GM23338 (cell line): ENCODE data around the gene LOXHD1. TPM values are rescaled to one million over a fixed set of nuclear protein-coding genes. Genes with fewer than 3 reads are reported as not detected.

Source experiments
- ATAC-seq: fragments of 200-7000 bp; cut with Tn5 transposase; 3 replicates; pipeline ENCODE4 v1.9.1; 2020
- DNase-seq: peaks from one replicate; pipeline ENCODE4 v3.0.0-alpha.2; 2015; ENCODE audit warnings: low spot score
- H2AFZ ChIP-seq: fragments of 200-600 bp; sonication (generic); 2 replicates; pipeline ENCODE4 v1.8.0; 2016; ENCODE audit warnings: antibody characterized with exemption, mild to moderate bottlenecking, moderate library complexity
- H3F3A ChIP-seq: fragments of 200-600 bp; sonication (generic); replicated peaks from 2 replicates; pipeline ENCODE4 v1.8.0; 2017; ENCODE audit warnings: antibody characterized with exemption, mixed run types, low read depth
- H3K27ac ChIP-seq: fragments of 200-600 bp; sonication (generic); 2 replicates; pipeline ENCODE4 v1.6.1; 2016; ENCODE audit warnings: low read depth
- H3K27me3 ChIP-seq: fragments of 200-600 bp; sonication (generic); 2 replicates; pipeline ENCODE4 v1.8.0; 2016; ENCODE audit warnings: mild to moderate bottlenecking, mixed run types, moderate library complexity; ENCODE audit not compliant: insufficient read depth
- H3K36me3 ChIP-seq: fragments of 200-600 bp; sonication (generic); 2 replicates; pipeline ENCODE4 v1.8.0; 2016; ENCODE audit warnings: mild to moderate bottlenecking; ENCODE audit not compliant: insufficient read depth
- H3K4me1 ChIP-seq: fragments of 200-600 bp; sonication (generic); 2 replicates; pipeline ENCODE4 v1.8.0; 2016; ENCODE audit warnings: mild to moderate bottlenecking, moderate library complexity; ENCODE audit not compliant: insufficient read depth
- H3K4me2 ChIP-seq: fragments of 200-600 bp; sonication (generic); 2 replicates; pipeline ENCODE4 v1.7.1; 2017; ENCODE audit warnings: mixed run types
- H3K4me3 ChIP-seq: fragments of 200-600 bp; sonication (generic); 2 replicates; pipeline ENCODE4 v1.6.1; 2016; ENCODE audit warnings: mixed run types
- H3K79me2 ChIP-seq: fragments of 200-600 bp; sonication (generic); replicated peaks from 2 replicates; pipeline ENCODE4 v1.8.0; 2017; ENCODE audit warnings: mild to moderate bottlenecking; ENCODE audit not compliant: insufficient read depth
- H3K9me2 ChIP-seq: fragments of 200-600 bp; sonication (generic); 2 replicates; pipeline ENCODE4 v1.8.0; 2017; ENCODE audit not compliant: insufficient read depth
- H4K20me1 ChIP-seq: fragments of 200-600 bp; sonication (generic); replicated peaks from 2 replicates; pipeline ENCODE4 v1.8.0; 2017; ENCODE audit warnings: mild to moderate bottlenecking; ENCODE audit not compliant: insufficient read depth
- H3K27ac Mint-ChIP-seq: 2 replicates; pipeline ENCODE4 v1.8.0; 2020; ENCODE audit warnings: inconsistent platforms, mild to moderate bottlenecking, moderate library complexity, mixed read lengths
- H3K27me3 Mint-ChIP-seq: 3 replicates; pipeline ENCODE4 v1.8.0; 2022; ENCODE audit warnings: low read depth, mild to moderate bottlenecking, moderate library complexity, mixed read lengths, inconsistent platforms; ENCODE audit not compliant: insufficient read depth, poor library complexity
- H3K36me3 Mint-ChIP-seq: 3 replicates; pipeline ENCODE4 v1.8.0; 2021; ENCODE audit warnings: low read depth, mild to moderate bottlenecking, inconsistent platforms, moderate library complexity, mixed read lengths
- H3K4me1 Mint-ChIP-seq: 3 replicates; pipeline ENCODE4 v1.8.0; 2020; ENCODE audit warnings: mild to moderate bottlenecking, inconsistent platforms, mixed read lengths
- H3K4me3 Mint-ChIP-seq: 3 replicates; pipeline ENCODE4 v1.8.0; 2021; ENCODE audit warnings: moderate library complexity, mild to moderate bottlenecking, inconsistent platforms, mixed read lengths
- H3K9me3 Mint-ChIP-seq: 3 replicates; pipeline ENCODE4 v1.8.0; 2020; ENCODE audit warnings: moderate library complexity, mild to moderate bottlenecking, inconsistent platforms, mixed read lengths
- CREB1 ChIP-seq: fragments of 250-450 bp; sonication (Bioruptor Pico); IDR thresholded peaks from 2 replicates; pipeline ENCODE4 v1.5.0; 2020; ENCODE audit warnings: low read depth, mild to moderate bottlenecking, moderate library complexity
- ETS1 ChIP-seq: IDR thresholded peaks from 2 replicates; pipeline ENCODE4 v1.6.1; 2016; ENCODE audit warnings: antibody characterized with exemption
- EZH2 ChIP-seq: fragments of 200-600 bp; sonication (generic); IDR thresholded peaks from one replicate; pipeline ENCODE4 v1.8.0; 2017; ENCODE audit warnings: antibody characterized with exemption, mild to moderate bottlenecking, low read depth; ENCODE audit not compliant: unreplicated experiment
- EZH2phosphoT487 ChIP-seq: fragments of 200-600 bp; sonication (generic); IDR thresholded peaks from one replicate; pipeline ENCODE4 v1.8.1; 2018; ENCODE audit warnings: antibody characterized with exemption; ENCODE audit not compliant: unreplicated experiment
- JUNB ChIP-seq: IDR thresholded peaks from one replicate; pipeline ENCODE4 v1.6.1; 2016; ENCODE audit warnings: antibody characterized with exemption; ENCODE audit not compliant: unreplicated experiment
- NANOG ChIP-seq: IDR thresholded peaks from 2 replicates; pipeline ENCODE4 v1.6.1; 2016; ENCODE audit warnings: antibody characterized with exemption, borderline replicate concordance
- POLR2AphosphoS5 ChIP-seq: IDR thresholded peaks from 2 replicates; pipeline ENCODE4 v1.6.1; 2016; ENCODE audit warnings: antibody characterized with exemption, low read depth
- REST ChIP-seq: IDR thresholded peaks from one replicate; pipeline ENCODE4 v1.6.1; 2018; ENCODE audit warnings: antibody characterized with exemption; ENCODE audit not compliant: unreplicated experiment
- STAT1 ChIP-seq: IDR thresholded peaks from one replicate; pipeline ENCODE4 v1.6.1; 2016; ENCODE audit warnings: antibody characterized with exemption; ENCODE audit not compliant: unreplicated experiment
- ZNF114 ChIP-seq: fragments of 250-450 bp; sonication (Bioruptor Pico); IDR thresholded peaks from 2 replicates; pipeline ENCODE4 v1.5.0; 2020; ENCODE audit warnings: mild to moderate bottlenecking, moderate library complexity
- ZNF331 ChIP-seq: fragments of 250-450 bp; sonication (Bioruptor Pico); IDR thresholded peaks from 2 replicates; pipeline ENCODE4 v1.5.0; 2020; ENCODE audit warnings: low read depth, mild to moderate bottlenecking, moderate library complexity
- polyA plus RNA-seq: library from polyadenylated mRNA; unstranded; fragments of >200 nt; fragmentation: Nextera tagmentation; extraction: Ambion mirVana; gene quantifications from 2 replicates; pipeline ENCODE4 v1.2.1, GENCODE V29; 2016
- total RNA-seq: library from RNA; depleted of rRNA; stranded (reverse); fragments of >200 nt; shearing (Covaris generic); gene quantifications from 2 replicates; pipeline ENCODE4 v1.2.3, GENCODE V29; 2014
- TF ChIP-seq, protein P1 (sequence below): fragments of 250-450 bp; sonication (Bioruptor Pico); IDR thresholded peaks from 2 replicates; pipeline ENCODE4 v1.5.0; 2020; ENCODE audit warnings: mild to moderate bottlenecking, moderate library complexity
- TF ChIP-seq, protein P2 (sequence below), 2 experiments: fragments of 200-600 bp in 1 of 2; sonication (generic) in 1 of 2; conservative IDR thresholded peaks; 2 replicates each; pipeline versions ENCODE4 v1.5.1 to v1.6.1; 2016 to 2017; ENCODE audit warnings: antibody characterized with exemption in 2 of 2, low read depth in 2 of 2, mild to moderate bottlenecking in 2 of 2, moderate library complexity in 1 of 2

LOXHD1 gene
- total and polyA plus RNA-seq, 2 experiments from 2014 or later = 0.17 TPM; not detected in 1

- H3K9me3 Mint-ChIP-seq = no peaks in the 10 kb centered on the region
- DNase-seq (no peak), ATAC-seq (no peak)
- H3K27ac Mint-ChIP-seq = no peak overlapping the region
- Histone ChIP-seq H3K27ac (no peak overlapping the region), H3K79me2 (no peaks in the 10 kb centered on the region), H3K4me2 (no peak overlapping the region), H3F3A (no peaks in the 10 kb centered on the region), H3K9me2 (no peaks in the 10 kb centered on the region; the same call in 1 of the 2 replicates), H3K27me3 (no peaks in the 10 kb centered on the region), H2AFZ (no peak overlapping the region), H3K36me3 (no peaks in the 10 kb centered on the region), H3K4me1 (no peaks in the 10 kb centered on the region), H4K20me1 (no peaks in the 10 kb centered on the region), H3K4me3 (no peak overlapping the region)
- no peak overlapping the region for H3K4me3 Mint-ChIP-seq
- TF ChIP-seq NANOG = no peak
- no peak for TF ChIP-seq STAT1
- TF ChIP-seq JUNB = no peak
- TF ChIP-seq ZNF114 (CRISPR knock-in tag) = no peak
- no peak for TF ChIP-seq POLR2AphosphoS5
- TF ChIP-seq EZH2 = no peak
- TF ChIP-seq, protein P1, sequence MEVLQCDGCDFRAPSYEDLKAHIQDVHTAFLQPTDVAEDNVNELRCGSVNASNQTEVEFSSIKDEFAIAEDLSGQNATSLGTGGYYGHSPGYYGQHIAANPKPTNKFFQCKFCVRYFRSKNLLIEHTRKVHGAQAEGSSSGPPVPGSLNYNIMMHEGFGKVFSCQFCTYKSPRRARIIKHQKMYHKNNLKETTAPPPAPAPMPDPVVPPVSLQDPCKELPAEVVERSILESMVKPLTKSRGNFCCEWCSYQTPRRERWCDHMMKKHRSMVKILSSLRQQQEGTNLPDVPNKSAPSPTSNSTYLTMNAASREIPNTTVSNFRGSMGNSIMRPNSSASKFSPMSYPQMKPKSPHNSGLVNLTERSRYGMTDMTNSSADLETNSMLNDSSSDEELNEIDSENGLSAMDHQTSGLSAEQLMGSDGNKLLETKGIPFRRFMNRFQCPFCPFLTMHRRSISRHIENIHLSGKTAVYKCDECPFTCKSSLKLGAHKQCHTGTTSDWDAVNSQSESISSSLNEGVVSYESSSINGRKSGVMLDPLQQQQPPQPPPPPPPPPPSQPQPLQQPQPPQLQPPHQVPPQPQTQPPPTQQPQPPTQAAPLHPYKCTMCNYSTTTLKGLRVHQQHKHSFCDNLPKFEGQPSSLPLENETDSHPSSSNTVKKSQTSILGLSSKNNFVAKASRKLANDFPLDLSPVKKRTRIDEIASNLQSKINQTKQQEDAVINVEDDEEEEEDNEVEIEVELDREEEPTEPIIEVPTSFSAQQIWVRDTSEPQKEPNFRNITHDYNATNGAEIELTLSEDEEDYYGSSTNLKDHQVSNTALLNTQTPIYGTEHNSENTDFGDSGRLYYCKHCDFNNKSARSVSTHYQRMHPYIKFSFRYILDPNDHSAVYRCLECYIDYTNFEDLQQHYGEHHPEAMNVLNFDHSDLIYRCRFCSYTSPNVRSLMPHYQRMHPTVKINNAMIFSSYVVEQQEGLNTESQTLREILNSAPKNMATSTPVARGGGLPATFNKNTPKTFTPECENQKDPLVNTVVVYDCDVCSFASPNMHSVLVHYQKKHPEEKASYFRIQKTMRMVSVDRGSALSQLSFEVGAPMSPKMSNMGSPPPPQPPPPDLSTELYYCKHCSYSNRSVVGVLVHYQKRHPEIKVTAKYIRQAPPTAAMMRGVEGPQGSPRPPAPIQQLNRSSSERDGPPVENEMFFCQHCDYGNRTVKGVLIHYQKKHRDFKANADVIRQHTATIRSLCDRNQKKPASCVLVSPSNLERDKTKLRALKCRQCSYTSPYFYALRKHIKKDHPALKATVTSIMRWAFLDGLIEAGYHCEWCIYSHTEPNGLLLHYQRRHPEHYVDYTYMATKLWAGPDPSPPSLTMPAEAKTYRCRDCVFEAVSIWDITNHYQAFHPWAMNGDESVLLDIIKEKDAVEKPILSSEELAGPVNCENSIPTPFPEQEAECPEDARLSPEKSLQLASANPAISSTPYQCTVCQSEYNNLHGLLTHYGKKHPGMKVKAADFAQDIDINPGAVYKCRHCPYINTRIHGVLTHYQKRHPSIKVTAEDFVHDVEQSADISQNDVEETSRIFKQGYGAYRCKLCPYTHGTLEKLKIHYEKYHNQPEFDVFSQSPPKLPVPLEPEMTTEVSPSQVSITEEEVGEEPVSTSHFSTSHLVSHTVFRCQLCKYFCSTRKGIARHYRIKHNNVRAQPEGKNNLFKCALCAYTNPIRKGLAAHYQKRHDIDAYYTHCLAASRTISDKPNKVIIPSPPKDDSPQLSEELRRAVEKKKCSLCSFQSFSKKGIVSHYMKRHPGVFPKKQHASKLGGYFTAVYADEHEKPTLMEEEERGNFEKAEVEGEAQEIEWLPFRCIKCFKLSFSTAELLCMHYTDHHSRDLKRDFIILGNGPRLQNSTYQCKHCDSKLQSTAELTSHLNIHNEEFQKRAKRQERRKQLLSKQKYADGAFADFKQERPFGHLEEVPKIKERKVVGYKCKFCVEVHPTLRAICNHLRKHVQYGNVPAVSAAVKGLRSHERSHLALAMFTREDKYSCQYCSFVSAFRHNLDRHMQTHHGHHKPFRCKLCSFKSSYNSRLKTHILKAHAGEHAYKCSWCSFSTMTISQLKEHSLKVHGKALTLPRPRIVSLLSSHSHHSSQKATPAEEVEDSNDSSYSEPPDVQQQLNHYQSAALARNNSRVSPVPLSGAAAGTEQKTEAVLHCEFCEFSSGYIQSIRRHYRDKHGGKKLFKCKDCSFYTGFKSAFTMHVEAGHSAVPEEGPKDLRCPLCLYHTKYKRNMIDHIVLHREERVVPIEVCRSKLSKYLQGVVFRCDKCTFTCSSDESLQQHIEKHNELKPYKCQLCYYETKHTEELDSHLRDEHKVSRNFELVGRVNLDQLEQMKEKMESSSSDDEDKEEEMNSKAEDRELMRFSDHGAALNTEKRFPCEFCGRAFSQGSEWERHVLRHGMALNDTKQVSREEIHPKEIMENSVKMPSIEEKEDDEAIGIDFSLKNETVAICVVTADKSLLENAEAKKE (CRISPR knock-in tag) = no peak
- TF ChIP-seq REST = no peak
- no peak for TF ChIP-seq CREB1 (CRISPR knock-in tag)
- no peak for TF ChIP-seq ZNF331 (CRISPR knock-in tag)
- no peak for TF ChIP-seq EZH2phosphoT487
- TF ChIP-seq, protein P2, sequence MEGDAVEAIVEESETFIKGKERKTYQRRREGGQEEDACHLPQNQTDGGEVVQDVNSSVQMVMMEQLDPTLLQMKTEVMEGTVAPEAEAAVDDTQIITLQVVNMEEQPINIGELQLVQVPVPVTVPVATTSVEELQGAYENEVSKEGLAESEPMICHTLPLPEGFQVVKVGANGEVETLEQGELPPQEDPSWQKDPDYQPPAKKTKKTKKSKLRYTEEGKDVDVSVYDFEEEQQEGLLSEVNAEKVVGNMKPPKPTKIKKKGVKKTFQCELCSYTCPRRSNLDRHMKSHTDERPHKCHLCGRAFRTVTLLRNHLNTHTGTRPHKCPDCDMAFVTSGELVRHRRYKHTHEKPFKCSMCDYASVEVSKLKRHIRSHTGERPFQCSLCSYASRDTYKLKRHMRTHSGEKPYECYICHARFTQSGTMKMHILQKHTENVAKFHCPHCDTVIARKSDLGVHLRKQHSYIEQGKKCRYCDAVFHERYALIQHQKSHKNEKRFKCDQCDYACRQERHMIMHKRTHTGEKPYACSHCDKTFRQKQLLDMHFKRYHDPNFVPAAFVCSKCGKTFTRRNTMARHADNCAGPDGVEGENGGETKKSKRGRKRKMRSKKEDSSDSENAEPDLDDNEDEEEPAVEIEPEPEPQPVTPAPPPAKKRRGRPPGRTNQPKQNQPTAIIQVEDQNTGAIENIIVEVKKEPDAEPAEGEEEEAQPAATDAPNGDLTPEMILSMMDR (conservative IDR thresholded peaks at IDR 0.05; ENCODE audit: low read depth in 2 of 2) = no peak
- TF ChIP-seq ETS1 = no peak
- H3K36me3 Mint-ChIP-seq = no peaks in the 10 kb centered on the region
- no peaks in the 10 kb centered on the region for H3K4me1 Mint-ChIP-seq
- no peaks in the 10 kb centered on the region for H3K27me3 Mint-ChIP-seq
These were observed 60.9 kb downstream of the LOXHD1 start for GRCh38 chr18:46596119-46596518.
